Upper lobe of left lung (tissue), 4 donors: ENCODE data around the gene CCDC149.

Experiments
- POLR2A ChIP-seq, 4 donors: fragments of 450-650 bp; IDR thresholded peaks; one replicate each; pipeline ENCODE4 v1.5.1; 2016 to 2017; ENCODE audit warnings: antibody characterized with exemption in 4 of 4, mild to moderate bottlenecking in 2 of 4
- TF ChIP-seq, protein P1 (sequence below), 6 experiments: fragments of 450-650 bp in 4 of 6; fragments of 200-600 bp in 2 of 6; sonication (generic) in 2 of 6; IDR thresholded peaks; one replicate each; pipeline ENCODE4 v1.5.1; 2016 to 2019; ENCODE audit warnings: antibody characterized with exemption in 6 of 6

DNA sequence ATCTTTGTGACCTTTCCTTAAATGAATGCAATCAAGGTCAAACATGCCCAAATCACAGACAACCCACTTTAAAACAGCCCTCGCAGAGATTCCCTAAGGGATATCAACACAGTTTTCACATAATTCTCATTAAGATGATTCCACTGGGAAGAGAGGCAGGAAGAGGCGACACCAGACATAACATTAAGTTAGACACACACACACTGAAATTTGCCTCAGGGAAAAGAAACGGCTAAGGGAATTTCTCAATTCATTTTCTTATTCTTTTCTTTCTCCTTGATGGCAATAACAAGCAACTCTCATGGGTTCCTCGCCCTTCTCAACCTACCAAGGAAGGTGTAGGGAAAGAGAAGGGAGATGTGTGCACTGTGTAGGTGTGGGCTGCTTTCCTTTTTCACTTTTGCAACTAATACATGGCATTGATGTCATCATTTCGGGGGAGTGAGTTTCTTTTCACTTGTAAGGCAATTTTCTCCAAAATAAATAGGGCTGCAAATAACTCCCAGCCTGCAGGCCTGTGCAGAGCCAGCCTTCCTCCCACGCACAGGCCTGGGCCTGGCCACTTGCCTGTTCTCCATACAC lies 76.1 kb downstream of the CCDC149 start:
- TF ChIP-seq, protein P1, sequence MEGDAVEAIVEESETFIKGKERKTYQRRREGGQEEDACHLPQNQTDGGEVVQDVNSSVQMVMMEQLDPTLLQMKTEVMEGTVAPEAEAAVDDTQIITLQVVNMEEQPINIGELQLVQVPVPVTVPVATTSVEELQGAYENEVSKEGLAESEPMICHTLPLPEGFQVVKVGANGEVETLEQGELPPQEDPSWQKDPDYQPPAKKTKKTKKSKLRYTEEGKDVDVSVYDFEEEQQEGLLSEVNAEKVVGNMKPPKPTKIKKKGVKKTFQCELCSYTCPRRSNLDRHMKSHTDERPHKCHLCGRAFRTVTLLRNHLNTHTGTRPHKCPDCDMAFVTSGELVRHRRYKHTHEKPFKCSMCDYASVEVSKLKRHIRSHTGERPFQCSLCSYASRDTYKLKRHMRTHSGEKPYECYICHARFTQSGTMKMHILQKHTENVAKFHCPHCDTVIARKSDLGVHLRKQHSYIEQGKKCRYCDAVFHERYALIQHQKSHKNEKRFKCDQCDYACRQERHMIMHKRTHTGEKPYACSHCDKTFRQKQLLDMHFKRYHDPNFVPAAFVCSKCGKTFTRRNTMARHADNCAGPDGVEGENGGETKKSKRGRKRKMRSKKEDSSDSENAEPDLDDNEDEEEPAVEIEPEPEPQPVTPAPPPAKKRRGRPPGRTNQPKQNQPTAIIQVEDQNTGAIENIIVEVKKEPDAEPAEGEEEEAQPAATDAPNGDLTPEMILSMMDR (IDR thresholded peaks at IDR 0.05) = no peak
- TF ChIP-seq POLR2A (IDR thresholded peaks at IDR 0.05) = no peak
